Tibial nerve (tissue), 4 donors: ENCODE results near the gene BIRC3. TPM values are rescaled to one million over a fixed set of nuclear protein-coding genes. Genes with fewer than 3 reads are reported as not detected.

ENCODE experiments used
- DNase-seq, 2 donors: peaks; one replicate each; pipeline ENCODE4 v3.0.0-alpha.2; 2019; ENCODE audit warnings: low spot score in 2 of 2
- H3K27ac ChIP-seq, 4 donors: fragments of 200-600 bp; sonication (generic) in 3 of 4; one replicate each; pipeline ENCODE4 v1.5.1; 2017 to 2019; ENCODE audit warnings: mild to moderate bottlenecking in 1 of 4
- H3K27me3 ChIP-seq, 2 donors: fragments of 200-600 bp; sonication (generic) in 1 of 2; one replicate each; pipeline versions ENCODE4 v1.5.1 to v1.6.0; 2017 to 2019
- H3K36me3 ChIP-seq, 3 donors: fragments of 200-600 bp; sonication (generic); one replicate each; pipeline ENCODE4 v1.5.1; 2018 to 2019
- H3K4me1 ChIP-seq, 4 donors: fragments of 200-600 bp; sonication (generic) in 3 of 4; one replicate each; pipeline ENCODE4 v1.5.1; 2017 to 2019
- H3K4me3 ChIP-seq, 4 donors: fragments of 200-600 bp; sonication (generic) in 3 of 4; one replicate each; pipeline ENCODE4 v1.5.1; 2017 to 2019; ENCODE audit warnings: mild to moderate bottlenecking in 1 of 4, moderate library complexity in 1 of 4
- H3K9me3 ChIP-seq, 4 donors: fragments of 200-600 bp; sonication (generic) in 3 of 4; one replicate each; pipeline ENCODE4 v1.5.1; 2017 to 2019
- CTCF ChIP-seq, 5 experiments: fragments of 200-600 bp in 3 of 5; fragments of 450-650 bp in 2 of 5; sonication (generic) in 3 of 5; IDR thresholded peaks; one replicate each; pipeline ENCODE4 v1.5.1; 2016 to 2019; ENCODE audit warnings: antibody characterized with exemption in 5 of 5, mild to moderate bottlenecking in 3 of 5, moderate library complexity in 2 of 5
- EP300 ChIP-seq, 2 donors: sonication (generic); formaldehyde crosslinking; IDR thresholded peaks; one replicate each; pipeline ENCODE4 v1.6.1; 2017; ENCODE audit warnings: antibody characterized with exemption in 2 of 2, mild to moderate bottlenecking in 1 of 2
- POLR2A ChIP-seq, 2 donors: fragments of 450-650 bp; IDR thresholded peaks; one replicate each; pipeline ENCODE4 v1.6.1; 2017; ENCODE audit warnings: antibody characterized with exemption in 2 of 2, mild to moderate bottlenecking in 2 of 2, moderate library complexity in 2 of 2
- WGBS, 2 donors: methylation state at CpG; one replicate each; pipeline ENCODE4 v1.1.5; 2018; 5-methylcytosine and 5-hydroxymethylcytosine counted together
- total RNA-seq, 4 donors: library from RNA; depleted of rRNA; stranded (reverse); fragments of >200 nt; gene quantifications; one replicate each; pipeline ENCODE4 v1.1.0, GENCODE V29; 2016

BIRC3 gene
- total RNA-seq, 4 donors from 2014 or later, result 12.9 to 28.2 (median 20.3) TPM

- Histone ChIP-seq H3K4me1 (peaks cover 0 to 22% (median 12%) of the 10 kb centered on the region in 4 donors), H3K4me3 (no peak overlapping the region)
- 85 to 88% methylated on average over 4 of the region's 4 CpGs for WGBS, 2 donors
These were observed 12.6 kb upstream of the BIRC3 start for GRCh38 chr11:102304686-102305085.

GRCh38 chr11:102305352-102306047, 11.8 kb upstream of the BIRC3 start:
- H3K36me3 ChIP-seq, result peaks cover 0 to 6% (median 0%) of the 10 kb centered on the region in 3 donors
- no peaks in the 10 kb centered on the region for H3K27me3 ChIP-seq
- H3K27ac ChIP-seq, result peak overlapping the region in 3 of 4 donors; percentile 61 to 69 (median 68)
- H3K9me3 ChIP-seq, result peaks cover 0 to 18% (median 0%) of the 10 kb centered on the region in 4 donors
- H3K4me3 ChIP-seq, result no peak overlapping the region
- peaks cover 0 to 22% (median 12%) of the 10 kb centered on the region in 4 donors for H3K4me1 ChIP-seq
- DNase-seq, result no peak
- TF ChIP-seq POLR2A (IDR thresholded peaks at IDR 0.05) (no peak), EP300 (IDR thresholded peaks at IDR 0.05) (no peak), CTCF (IDR thresholded peaks at IDR 0.05) (no peak)
- WGBS, 2 donors, result 61 to 66% methylated on average over 3 of the region's 3 CpGs

More at GRCh38 chr11:102304686-102305085, 12.6 kb upstream of the BIRC3 start:
- DNase-seq, result no peak
- Histone ChIP-seq H3K9me3 (peaks cover 0 to 18% (median 0%) of the 10 kb centered on the region in 4 donors), H3K27me3 (no peaks in the 10 kb centered on the region), H3K27ac (no peak overlapping the region), H3K36me3 (peaks cover 0 to 6% (median 0%) of the 10 kb centered on the region in 3 donors)
- TF ChIP-seq EP300 (IDR thresholded peaks at IDR 0.05) (no peak), POLR2A (IDR thresholded peaks at IDR 0.05) (no peak), CTCF (IDR thresholded peaks at IDR 0.05) (no peak)

- Histone ChIP-seq H3K4me3 (no peak overlapping the region), H3K9me3 (peaks cover 0 to 17% (median 0%) of the 10 kb centered on the region in 4 donors), H3K27me3 (no peaks in the 10 kb centered on the region), H3K4me1 (peaks cover 0 to 22% (median 12%) of the 10 kb centered on the region in 4 donors), H3K36me3 (peaks cover 0 to 6% (median 0%) of the 10 kb centered on the region in 3 donors), H3K27ac (peak overlapping the region in 3 of 4 donors; percentile 61 to 69 (median 68))
- peak in 1 of 2 donors; percentile 15 for DNase-seq
- TF ChIP-seq CTCF (IDR thresholded peaks at IDR 0.05), result no peak
- no peak for TF ChIP-seq EP300 (IDR thresholded peaks at IDR 0.05)
- TF ChIP-seq POLR2A (IDR thresholded peaks at IDR 0.05), result no peak
- 63 to 83% methylated on average over 5 of the region's 5 CpGs for WGBS, 2 donors
These were observed 11.2 kb upstream of the BIRC3 start for GRCh38 chr11:102306048-102306597.

GRCh38 chr11:102306817-102307726, 10.2 kb upstream of the BIRC3 start:
- Histone ChIP-seq H3K27ac (peak overlapping the region in 2 of 4 donors; percentile 68 to 69), H3K9me3 (peaks cover 0 to 9% (median 0%) of the 10 kb centered on the region in 4 donors), H3K4me3 (no peak overlapping the region), H3K4me1 (peaks cover 0 to 25% (median 12%) of the 10 kb centered on the region in 4 donors), H3K27me3 (no peaks in the 10 kb centered on the region), H3K36me3 (peaks cover 0 to 6% (median 0%) of the 10 kb centered on the region in 3 donors)
- no peak for TF ChIP-seq CTCF (IDR thresholded peaks at IDR 0.05)
- 41 to 45% methylated on average over 9 of the region's 9 CpGs for WGBS, 2 donors
- no peak for DNase-seq
